Esophagus squamous epithelium (tissue), 4 donors: ENCODE results near the gene ASXL2.

Source experiments
- CTCF ChIP-seq, 6 experiments: fragments of 450-650 bp in 4 of 6; fragments of 200-600 bp in 2 of 6; sonication (generic) in 2 of 6; IDR thresholded peaks; one replicate each; pipeline ENCODE4 v1.5.1; 2016 to 2019; ENCODE audit warnings: antibody characterized with exemption in 6 of 6, mild to moderate bottlenecking in 4 of 6, moderate library complexity in 4 of 6
- POLR2A ChIP-seq, 4 donors: fragments of 450-650 bp; IDR thresholded peaks; one replicate each; pipeline ENCODE4 v1.6.1; 2017; ENCODE audit warnings: antibody characterized with exemption in 4 of 4, mild to moderate bottlenecking in 4 of 4, moderate library complexity in 3 of 4

GRCh38 chr2:25726522-25726921, 151.8 kb downstream of the ASXL2 start:
- TF ChIP-seq POLR2A (IDR thresholded peaks at IDR 0.05) (no peak), CTCF (IDR thresholded peaks at IDR 0.05) (no peak)
